OCI-LY3 (cell line): ENCODE data around the gene EEA1.

Experiments used
- H2AFZ ChIP-seq: fragments of 200-600, 300-600 bp; shearing (Covaris generic); 2 replicates; pipeline ENCODE4 v1.6.0; 2014; ENCODE audit warnings: antibody characterized with exemption, low read depth, low read length
- H3K27ac ChIP-seq: fragments of 200-600, 300-600 bp; sonication (generic); 2 replicates; pipeline ENCODE4 v1.5.1; 2014; ENCODE audit warnings: mild to moderate bottlenecking, low read length, moderate library complexity, mixed read lengths
- H3K27me3 ChIP-seq: fragments of 200-600, 300-600 bp; sonication (generic); 2 replicates; pipeline ENCODE4 v1.6.1; 2014; ENCODE audit warnings: low read depth, low read length, mixed read lengths
- H3K36me3 ChIP-seq: fragments of 200-600, 300-600 bp; sonication (generic); replicated peaks from 2 replicates; pipeline ENCODE3; 2014; ENCODE audit warnings: low read depth, low read length, mixed read lengths
- H3K4me1 ChIP-seq: fragments of 300-600, 200-600 bp; sonication (generic); 2 replicates; pipeline ENCODE4 v1.6.1; 2014; ENCODE audit warnings: low read length, mixed read lengths
- H3K4me2 ChIP-seq: fragments of 200-600, 300-600 bp; sonication (generic); 2 replicates; pipeline ENCODE4 v1.6.1; 2014; ENCODE audit warnings: low read length, mixed read lengths
- H3K4me3 ChIP-seq: fragments of 300-600, 200-600 bp; sonication (generic); 2 replicates; pipeline ENCODE4 v1.5.1; 2014; ENCODE audit warnings: antibody characterized with exemption, mild to moderate bottlenecking, low read length, moderate library complexity
- H3K79me2 ChIP-seq: fragments of 300-600, 200-600 bp; shearing (Covaris generic); 2 replicates; pipeline ENCODE4 v1.6.1; 2014; ENCODE audit warnings: mild to moderate bottlenecking, low read length, mixed read lengths
- H3K9ac ChIP-seq: fragments of 300-600, 200-600 bp; shearing (Covaris generic); 2 replicates; pipeline ENCODE4 v1.6.0; 2014; ENCODE audit warnings: mild to moderate bottlenecking, low read length, moderate library complexity
- H3K9me3 ChIP-seq: fragments of 200-600, 300-600 bp; shearing (Covaris generic); 2 replicates; pipeline ENCODE4 v1.6.1; 2014; ENCODE audit warnings: low read length, mixed read lengths; ENCODE audit not compliant: insufficient read depth
- H4K20me1 ChIP-seq: fragments of 200-600, 300-600 bp; sonication (generic); 2 replicates; pipeline ENCODE4 v1.6.1; 2016; ENCODE audit warnings: low read length, mixed read lengths; ENCODE audit not compliant: insufficient read depth
- CTCF ChIP-seq: fragments of 200-600, 300-600 bp; sonication (generic); IDR thresholded peaks from 2 replicates; pipeline ENCODE4 v1.5.1; 2014; ENCODE audit warnings: antibody characterized with exemption, low read length, low read depth
- EZH2phosphoT487 ChIP-seq: fragments of 200-600 bp; shearing (Covaris generic); IDR thresholded peaks from 2 replicates; pipeline ENCODE4 v1.6.1; 2018; ENCODE audit warnings: antibody characterized with exemption, mixed run types, low read depth

EEA1 gene

GRCh38 chr12:92765871-92766270 lies 163.2 kb downstream of the EEA1 start:
- H2AFZ ChIP-seq = no peak overlapping the region
- no peak overlapping the region for H3K4me2 ChIP-seq
- TF ChIP-seq EZH2phosphoT487 (no peak), CTCF (no peak)

GRCh38 chr12:92764831-92765230 lies 164.3 kb downstream of the EEA1 start:
- no peaks in the 10 kb centered on the region for H3K79me2 ChIP-seq
- no peak overlapping the region for H2AFZ ChIP-seq
- H3K9me3 ChIP-seq = no peaks in the 10 kb centered on the region
- H3K27me3 ChIP-seq = no peaks in the 10 kb centered on the region
- peaks cover 10% of the 10 kb centered on the region for H3K4me1 ChIP-seq
- no peaks in the 10 kb centered on the region for H3K36me3 ChIP-seq
- no peak overlapping the region for H3K4me3 ChIP-seq
- H3K4me2 ChIP-seq = no peak overlapping the region
- no peak overlapping the region for H3K9ac ChIP-seq
- TF ChIP-seq CTCF (no peak), EZH2phosphoT487 (no peak)
- no peak overlapping the region for H3K27ac ChIP-seq
- no peaks in the 10 kb centered on the region for H4K20me1 ChIP-seq

More at GRCh38 chr12:92765871-92766270, 163.2 kb downstream of the EEA1 start:
- H3K9ac ChIP-seq = no peak overlapping the region
- H3K4me3 ChIP-seq = no peak overlapping the region
- H3K27ac ChIP-seq = no peak overlapping the region
- H3K79me2 ChIP-seq = no peaks in the 10 kb centered on the region
- H3K36me3 ChIP-seq = no peaks in the 10 kb centered on the region
- no peaks in the 10 kb centered on the region for H3K9me3 ChIP-seq
- H3K27me3 ChIP-seq = no peaks in the 10 kb centered on the region
- no peaks in the 10 kb centered on the region for H4K20me1 ChIP-seq
- H3K4me1 ChIP-seq = peaks cover 16% of the 10 kb centered on the region

- no peaks in the 10 kb centered on the region for H4K20me1 ChIP-seq
- no peaks in the 10 kb centered on the region for H3K27me3 ChIP-seq
- peaks cover 3% of the 10 kb centered on the region for H3K36me3 ChIP-seq
- no peak overlapping the region for H3K4me2 ChIP-seq
- H3K9ac ChIP-seq = no peak overlapping the region
- no peak overlapping the region for H3K27ac ChIP-seq
- H3K4me3 ChIP-seq = no peak overlapping the region
- H2AFZ ChIP-seq = no peak overlapping the region
- no peaks in the 10 kb centered on the region for H3K9me3 ChIP-seq
- H3K4me1 ChIP-seq = peaks cover 3% of the 10 kb centered on the region; the same call in 1 of the 2 replicates
- no peak for TF ChIP-seq EZH2phosphoT487
- TF ChIP-seq CTCF = no peak
- no peaks in the 10 kb centered on the region for H3K79me2 ChIP-seq
Observed at GRCh38 chr12:92762773-92763172, 166.3 kb downstream of the EEA1 start.

GRCh38 chr12:92759634-92760268 lies 169.3 kb downstream of the EEA1 start:
- Histone ChIP-seq H4K20me1 (no peaks in the 10 kb centered on the region), H3K4me1 (peaks cover 3% of the 10 kb centered on the region; the same call in 1 of the 2 replicates), H3K4me3 (no peak overlapping the region), H3K36me3 (peaks cover 3% of the 10 kb centered on the region), H3K79me2 (no peaks in the 10 kb centered on the region), H2AFZ (no peak overlapping the region), H3K9me3 (no peaks in the 10 kb centered on the region), H3K27ac (no peak overlapping the region), H3K9ac (no peak overlapping the region), H3K4me2 (no peak overlapping the region), H3K27me3 (no peaks in the 10 kb centered on the region)
- TF ChIP-seq EZH2phosphoT487 (no peak), CTCF (no peak)
